ENCODE results near the gene EIF2S2. TPM values are rescaled to one million over a fixed set of nuclear protein-coding genes. Genes with fewer than 3 reads are reported as not detected.

Gene EIF2S2
- total RNA-seq, 1 donor from 2014 or later = 65.3 TPM

DNA sequence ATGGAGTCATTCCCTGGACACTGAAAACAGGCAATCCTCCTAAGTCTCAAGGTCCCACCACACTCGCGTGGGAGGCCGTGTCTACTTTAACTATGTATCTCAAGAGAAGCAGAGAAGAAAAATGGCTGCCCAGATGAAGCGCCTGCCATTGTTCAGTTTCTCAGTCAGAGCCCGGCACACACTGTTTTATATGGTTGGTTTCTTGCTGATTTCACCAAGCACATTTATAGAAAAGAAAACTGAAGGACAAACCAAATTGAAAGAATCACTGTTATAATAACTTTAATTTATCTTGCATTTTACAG is 22.9 kb downstream of the EIF2S2 start:
- no peak for DNase-seq (ENCODE audit: low spot score)

DNA sequence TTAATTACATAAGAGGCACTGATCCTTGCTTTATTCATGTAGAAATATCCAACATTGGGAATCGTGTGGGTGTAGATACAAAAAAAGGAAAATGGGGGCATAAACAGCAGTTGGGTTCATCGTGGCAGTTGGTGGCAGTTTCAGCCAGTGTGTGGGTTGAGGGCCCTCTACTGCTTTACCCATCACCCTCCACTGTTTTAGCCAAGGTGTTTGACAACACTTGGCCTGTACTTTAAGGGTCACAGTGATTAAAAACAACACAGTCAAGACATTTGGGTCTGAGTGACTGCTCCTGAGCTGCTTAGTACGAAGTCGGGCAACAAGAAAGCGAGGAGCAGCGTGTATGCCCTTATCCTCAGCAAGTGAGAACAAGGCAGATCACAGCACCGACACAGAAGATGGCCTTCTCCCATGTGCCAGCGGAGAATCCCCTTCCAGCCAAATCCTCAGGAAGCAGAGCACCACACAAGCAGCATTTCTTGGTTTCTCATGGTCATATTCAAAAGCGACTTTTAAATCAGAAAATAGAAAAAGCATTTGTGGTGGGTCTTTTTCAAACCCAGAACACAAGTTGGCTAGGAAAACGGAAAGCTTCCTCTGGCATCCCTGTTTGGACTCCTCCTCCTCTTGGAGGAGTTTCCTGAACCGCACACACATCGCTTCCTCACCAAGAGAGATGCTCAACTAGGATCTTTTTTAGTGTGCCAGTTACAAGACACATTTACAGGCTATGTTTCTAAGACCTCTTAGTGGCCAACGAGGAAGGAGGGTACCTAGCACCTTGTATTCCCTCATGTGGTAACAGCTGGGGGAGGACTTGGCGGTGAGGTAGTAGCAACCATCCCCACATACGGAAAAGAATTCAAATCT is 23.5 kb downstream of the EIF2S2 start:
- DNase-seq (ENCODE audit: low spot score) = no peak

DNA sequence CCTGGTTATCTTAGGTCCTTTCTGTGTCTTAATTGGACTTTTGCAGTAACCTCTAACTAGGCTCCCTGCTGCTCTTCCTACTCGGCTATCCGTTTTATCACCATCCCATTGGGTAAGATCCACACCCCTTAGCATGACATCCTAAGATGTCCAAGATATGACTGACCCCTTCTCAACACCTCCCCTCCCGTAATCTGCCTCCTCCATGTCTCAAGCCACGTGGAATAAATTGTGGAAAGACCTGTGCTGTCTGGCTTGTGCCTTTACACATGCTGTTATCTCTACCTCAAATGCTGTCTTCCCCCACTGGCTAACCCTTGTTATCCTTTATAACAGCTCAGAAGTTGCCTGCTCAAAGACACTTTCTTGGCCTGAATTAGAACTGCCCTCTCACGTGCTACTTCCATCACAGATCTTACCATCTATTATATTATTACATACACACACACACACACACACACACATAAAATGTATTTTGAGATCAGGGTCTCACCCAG is 26.5 kb downstream of the EIF2S2 start:
- no peak for DNase-seq (ENCODE audit: low spot score)

DNA sequence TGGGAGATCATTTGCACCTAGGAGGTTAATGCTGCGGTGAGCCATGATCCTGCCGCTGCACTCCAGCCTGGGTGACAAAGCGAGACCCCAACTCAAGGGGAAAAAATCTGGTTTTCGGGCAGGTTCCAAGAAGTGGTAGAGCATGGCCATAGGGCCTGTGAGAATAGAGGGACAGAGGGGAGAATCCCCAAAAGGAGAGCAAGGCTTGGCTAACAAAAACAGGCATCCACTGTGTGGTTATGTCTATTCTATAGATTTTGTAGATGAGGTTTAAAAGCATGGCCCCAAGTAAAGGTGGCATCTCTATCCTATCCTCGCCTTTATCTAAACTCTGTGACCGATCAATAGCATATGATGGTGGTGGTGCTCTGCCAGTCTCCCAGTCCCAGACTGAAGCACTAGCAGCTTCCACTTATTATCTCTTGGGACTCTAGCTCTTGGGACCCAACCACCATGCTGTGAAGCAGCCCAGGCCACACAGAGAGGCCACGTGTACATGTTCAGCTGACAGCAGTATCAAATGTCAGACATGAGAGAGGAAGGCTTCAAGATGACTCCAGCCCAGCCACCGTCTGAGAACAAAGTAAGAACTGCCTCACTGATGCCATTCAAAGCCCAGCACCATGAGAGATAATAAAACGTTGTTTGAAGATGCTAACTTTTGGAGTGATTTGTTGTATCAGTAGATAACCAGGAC is 27.7 kb downstream of the EIF2S2 start:
- no peak for DNase-seq (ENCODE audit: low spot score)

DNA sequence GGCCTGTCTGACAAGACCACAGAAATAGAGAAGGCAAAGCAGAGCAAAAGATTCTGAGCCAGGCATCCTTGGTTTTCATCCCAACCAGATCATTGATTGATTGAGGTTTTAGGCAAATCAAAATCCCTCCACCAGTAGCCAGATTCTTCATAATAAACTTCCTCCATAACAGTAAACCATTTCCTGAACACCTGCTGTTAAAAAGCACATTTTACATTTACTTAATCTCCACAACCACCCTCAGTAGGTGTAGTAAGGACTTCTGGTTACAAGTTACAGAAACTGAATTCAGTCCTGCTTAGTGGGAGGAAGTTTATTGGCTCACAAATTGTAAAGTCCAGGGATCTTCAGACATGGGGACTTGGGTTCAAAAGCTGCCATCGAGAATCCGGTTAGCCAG is 28.3 kb downstream of the EIF2S2 start:
- DNase-seq (ENCODE audit: low spot score) = no peak

DNA sequence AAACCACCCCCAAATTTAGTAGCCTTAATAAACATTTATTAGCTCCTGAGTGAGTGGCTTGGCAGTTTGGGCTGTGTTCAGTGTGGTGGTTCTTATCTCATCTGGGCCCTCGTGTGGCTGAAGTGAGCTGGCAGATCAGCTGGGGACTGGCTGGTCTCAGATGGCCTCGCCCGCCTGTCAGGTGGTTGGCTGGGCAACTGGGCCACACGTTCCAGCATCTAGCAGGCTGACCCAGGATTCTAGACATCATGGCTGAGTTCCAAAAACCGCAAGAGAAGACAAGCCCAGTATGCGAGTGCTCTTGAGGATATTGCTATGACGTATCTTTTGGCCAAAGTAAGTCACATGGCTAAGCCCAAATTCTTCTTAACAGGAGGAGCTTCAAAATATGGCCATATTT is 28.9 kb downstream of the EIF2S2 start:
- DNase-seq (ENCODE audit: low spot score) = peak; percentile 80

DNA sequence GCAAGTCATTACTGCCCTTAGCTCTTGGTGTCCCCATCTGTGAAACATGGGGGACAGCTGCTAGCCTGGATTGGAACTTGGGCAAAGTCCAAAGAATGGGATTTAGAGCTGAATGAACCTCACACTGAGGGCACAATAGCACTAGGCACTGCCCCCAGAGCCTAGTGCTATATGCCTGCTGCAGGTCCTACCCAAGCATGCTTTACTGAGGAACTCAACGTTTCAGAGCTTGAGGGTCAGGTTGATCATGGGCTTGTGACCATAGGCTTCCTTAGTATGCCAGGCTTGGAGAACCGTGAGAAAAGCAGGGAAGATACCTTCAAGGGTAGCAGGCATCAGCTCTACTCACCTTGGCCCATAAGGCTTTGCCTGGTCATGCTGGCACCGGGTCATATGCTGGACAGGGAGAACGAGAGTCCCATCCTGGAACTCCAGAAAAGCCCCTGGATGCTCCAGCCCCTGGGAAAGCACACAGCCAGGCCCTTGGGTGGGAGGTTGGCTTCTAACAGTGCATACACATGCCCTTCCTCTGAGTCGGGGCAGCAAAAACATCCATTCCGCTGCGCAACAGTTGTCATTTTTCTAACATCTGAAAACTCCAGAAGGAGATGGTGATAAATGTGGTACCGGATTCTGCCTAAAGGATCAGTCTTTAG is 29.7 kb downstream of the EIF2S2 start:
- DNase-seq (ENCODE audit: low spot score) = no peak

DNA sequence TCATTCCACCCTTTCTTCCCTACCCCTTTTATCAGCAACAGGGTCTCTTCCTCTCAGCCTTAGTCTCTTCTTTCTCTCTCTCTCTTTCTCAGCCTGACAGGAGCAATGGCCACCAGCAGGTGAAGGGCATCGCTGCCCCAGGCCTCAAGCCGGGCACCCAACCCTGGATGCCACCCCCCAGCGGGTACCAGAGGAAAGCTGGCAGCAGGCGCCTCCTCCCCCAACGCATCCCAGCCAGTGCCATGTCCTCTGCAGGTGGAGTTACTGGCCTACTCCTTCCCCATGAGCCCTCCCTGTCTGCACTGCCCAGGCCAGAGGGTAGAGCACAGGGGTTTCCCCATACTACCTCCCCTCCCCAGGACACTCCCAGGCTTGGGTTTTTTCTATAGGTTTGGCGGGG is 32.2 kb downstream of the EIF2S2 start:
- DNase-seq (ENCODE audit: low spot score) = no peak

DNA sequence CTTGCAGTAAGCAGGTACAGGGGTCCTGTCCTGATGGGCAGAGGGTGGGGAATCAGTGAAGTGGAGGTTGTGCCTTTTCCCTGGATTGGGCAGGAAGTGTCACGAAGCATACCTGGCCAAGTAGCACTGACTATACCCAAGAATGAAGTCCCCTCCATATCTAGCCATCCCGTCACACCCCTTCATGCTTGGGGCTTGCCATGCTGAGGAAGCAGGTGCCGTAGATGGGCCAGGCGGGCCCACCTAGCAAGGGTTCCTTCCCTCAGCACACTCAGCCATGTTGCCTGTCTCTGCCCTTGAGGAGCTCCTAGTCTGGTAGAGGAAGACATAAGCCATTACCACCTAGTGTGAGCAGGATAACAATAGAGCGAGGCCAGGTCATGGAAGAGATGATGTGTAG is 33.5 kb downstream of the EIF2S2 start:
- no peak for DNase-seq (ENCODE audit: low spot score)

DNA sequence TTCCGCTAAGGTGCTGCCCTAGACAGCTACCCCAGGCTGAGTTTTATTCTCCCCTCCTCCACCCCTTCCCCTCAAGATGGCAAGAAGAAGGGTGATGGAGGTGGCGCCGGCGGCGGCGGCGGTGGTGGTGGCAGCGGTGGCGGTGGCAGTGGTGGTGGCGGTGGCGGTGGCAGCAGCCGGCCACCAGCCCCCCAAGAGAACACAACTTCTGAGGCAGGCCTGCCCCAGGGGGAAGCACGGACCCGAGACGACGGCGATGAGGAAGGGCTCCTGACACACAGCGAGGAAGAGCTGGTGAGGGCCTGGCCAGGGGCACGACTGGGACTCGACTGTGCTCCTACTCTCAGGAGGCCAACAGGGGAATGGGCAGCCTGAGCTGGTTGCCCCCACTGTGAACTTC is 35.1 kb downstream of the EIF2S2 start:
- no peak for DNase-seq (ENCODE audit: low spot score)

DNA sequence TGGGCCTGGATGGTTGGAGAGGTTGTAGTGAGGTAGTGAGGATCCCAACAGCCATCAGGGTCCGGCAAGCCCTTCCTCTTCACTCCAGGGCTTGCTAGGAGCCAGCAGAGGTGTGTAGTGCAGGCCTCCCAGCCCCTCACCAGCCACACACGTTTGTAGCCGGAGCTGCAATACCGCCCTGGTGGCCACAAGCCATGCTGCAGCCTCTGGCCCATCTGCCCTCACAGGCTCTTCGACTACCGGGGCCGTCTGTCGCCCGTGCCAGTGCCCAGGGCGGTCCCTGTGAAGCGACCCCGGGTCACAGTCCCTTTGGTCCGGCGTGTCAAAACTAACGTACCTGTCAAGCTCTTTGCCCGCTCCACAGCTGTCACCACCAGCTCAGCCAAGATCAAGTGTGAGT is 36.4 kb downstream of the EIF2S2 start:
- no peak for DNase-seq (ENCODE audit: low spot score)

DNA sequence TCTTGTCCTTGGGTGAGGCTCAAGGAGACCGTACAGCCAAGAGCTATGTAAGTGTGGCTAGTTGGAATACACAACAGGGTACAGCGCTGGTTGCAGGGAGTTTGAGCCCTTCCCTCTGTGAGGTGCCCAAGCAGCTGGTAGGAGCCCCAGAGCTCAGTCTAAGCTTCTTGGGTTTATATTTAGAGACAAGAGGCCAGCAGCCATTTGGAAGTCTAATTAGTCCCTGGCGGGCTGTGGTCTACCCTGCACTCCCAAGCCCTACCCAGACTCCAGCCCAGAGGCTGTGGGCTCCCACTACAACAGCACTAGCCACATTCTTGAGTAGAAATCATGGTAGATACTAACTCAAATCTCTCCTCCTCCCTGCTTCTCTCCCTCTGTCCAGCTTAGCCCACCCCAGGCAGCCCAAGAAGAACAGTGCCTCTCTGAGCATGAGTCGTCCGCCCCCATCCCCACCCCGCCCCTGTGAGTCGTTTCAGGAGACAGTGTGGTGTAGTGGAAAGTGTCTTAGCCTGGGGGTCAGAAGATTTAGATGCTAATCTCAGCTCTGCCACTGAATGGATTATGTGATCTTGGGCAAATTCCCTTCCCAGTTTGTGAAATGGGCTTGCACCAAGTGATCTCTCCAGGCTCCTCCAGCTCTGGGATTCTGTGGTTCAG is 37.8 kb downstream of the EIF2S2 start:
- no peak for DNase-seq (ENCODE audit: low spot score)

DNA sequence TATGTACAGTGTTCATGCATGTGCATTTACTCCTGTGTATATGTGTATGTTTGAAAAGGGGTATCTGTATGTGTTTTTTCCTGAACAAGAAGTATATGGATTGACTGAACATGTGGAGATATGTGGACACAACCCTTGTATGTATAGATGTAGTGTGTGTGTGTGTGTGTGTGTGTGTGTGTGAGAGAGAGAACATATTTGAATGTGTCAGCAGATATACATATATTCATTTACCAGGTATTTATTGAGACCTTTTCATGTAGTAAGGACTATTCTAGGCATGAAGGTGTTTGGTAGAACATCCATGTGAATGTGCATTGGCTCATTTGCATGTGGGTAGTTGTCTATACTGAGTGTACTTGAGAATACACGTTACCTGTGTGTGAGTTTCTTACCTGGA is 39.3 kb downstream of the EIF2S2 start:
- no peak for DNase-seq (ENCODE audit: low spot score)

DNA sequence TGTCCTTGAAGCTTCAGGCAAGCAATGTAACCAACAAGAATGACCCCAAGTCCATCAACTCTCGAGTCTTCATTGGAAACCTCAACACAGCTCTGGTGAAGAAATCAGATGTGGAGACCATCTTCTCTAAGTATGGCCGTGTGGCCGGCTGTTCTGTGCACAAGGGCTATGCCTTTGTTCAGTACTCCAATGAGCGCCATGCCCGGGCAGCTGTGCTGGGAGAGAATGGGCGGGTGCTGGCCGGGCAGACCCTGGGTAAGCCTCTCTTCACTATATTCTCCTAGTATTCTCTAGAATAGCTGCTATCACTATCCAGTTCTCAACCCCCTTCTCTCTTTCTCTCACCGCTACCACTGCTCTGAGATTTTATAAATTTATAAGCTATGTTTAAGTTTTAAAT is 40.0 kb downstream of the EIF2S2 start:
- DNase-seq (ENCODE audit: low spot score) = no peak

DNA sequence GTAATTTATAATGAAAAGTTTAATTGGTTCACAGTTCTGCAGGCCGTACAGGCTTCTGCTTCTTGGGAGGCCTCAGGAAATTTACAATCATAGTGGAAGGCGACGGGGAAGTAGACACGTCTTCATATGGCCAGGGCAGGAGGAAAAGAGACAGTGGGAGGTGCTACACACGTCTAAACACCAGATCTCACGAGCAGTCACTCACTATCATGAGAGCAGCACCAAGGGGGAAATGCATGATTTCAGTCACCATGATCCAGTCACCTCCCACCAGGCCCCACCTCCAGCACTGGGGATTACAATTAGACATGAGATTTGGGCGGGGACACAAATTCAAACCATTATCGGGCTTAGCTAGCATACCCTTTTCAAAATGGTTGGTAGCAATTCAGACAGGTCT is 41.2 kb downstream of the EIF2S2 start:
- no peak for DNase-seq (ENCODE audit: low spot score)

DNA sequence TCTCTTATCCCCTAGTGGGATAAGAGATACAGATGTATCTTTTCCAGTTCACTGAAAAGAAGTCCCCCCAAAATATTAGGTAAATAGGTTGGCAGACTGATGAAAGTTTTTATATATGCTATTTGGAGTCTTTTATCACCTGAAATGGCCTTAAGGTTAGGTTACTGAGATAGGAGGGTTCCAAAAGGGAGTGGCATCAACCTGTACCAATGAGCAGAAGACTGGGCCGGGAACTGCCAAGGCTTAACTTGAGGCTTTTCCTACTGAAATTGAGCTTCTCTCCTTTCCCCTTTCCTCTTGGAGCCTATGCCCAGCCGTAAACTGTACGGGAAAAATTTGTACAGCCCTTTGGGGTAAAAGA is 42.0 kb downstream of the EIF2S2 start:
- no peak for DNase-seq (ENCODE audit: low spot score)

DNA sequence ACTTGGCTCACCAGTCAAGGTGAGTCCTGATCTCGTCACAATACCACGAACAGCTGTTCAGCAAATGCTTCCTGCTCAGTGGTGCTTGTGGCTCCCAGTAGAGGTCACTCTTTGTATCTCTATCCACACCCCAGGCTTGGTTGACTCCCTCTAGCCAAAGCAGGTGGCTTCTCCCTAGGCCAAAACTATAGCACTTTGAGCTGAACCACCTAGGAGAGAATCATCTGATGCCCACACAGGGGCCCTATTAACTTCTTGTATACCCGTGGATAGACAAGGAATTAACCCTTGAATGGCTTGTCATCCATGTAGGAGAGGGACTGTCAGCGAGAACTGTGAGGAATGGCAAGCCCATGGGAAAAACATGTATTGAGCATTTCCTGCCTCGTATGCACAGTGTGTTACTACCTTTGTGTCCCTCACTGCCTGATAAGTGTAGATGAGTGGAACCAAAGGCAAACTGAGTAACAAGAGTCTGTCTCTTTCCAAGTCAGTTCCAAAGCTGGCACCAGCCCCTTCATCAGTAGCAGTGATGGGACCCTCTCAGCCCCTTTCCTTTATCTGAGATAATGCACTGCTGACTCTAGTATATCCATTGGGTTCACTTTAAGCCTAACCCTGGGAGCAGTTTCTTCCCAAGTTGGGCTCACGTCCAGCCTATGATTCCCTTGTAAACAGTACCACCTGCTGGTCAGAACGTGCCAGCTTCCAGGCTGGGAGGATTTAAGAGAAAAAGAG is 42.5 kb downstream of the EIF2S2 start:
- peak; percentile 83 for DNase-seq (ENCODE audit: low spot score)

DNA sequence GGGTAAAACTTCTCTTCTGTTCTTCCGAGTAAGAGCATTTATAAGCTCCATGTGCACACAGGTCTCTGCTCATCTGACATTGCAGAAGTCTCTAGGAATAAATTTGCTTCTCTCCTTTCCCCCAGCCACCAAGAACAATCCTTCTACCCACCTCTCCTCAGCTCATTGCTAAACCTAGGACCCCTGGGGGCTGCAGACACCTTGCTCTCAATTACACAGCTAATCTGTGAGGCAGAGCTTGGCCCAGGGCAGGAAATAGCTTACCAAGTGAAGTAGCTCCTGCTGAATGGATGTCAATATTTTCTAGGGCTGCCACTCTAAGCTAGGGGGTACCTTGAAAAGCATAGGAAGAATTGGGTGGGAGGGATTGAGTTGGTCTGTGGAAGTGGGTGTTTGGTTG is 44.0 kb downstream of the EIF2S2 start:
- DNase-seq (ENCODE audit: low spot score) = no peak

DNA sequence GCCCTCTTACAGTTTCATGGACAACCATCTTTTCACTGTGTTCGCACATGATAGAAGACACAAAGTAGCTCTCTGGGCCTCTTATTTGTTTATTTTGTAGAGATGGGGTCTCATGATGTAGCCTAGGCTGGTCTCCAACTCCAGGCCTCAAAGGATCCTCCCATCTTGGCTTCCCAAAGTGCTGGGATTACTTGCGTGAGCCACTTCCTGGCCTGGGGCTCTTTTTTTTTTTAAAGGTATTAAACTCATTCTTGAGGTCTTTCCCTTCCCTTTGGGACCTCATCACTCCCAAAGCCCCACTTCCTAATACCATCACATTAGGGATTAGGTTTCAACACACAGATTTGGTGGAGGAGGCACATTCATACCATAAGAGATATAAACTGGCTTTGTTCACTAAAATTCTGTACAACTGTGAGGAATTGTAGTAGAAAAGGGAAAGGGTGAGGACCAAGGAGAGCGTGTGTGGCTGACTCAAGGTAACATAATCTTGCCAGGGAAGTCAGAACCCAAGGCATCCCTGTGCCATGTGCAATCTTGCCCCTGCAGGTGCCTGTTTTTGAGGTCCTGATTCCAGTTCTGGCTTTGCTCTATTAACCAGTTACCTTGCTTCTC is 45.5 kb downstream of the EIF2S2 start:
- DNase-seq (ENCODE audit: low spot score) = no peak

DNA sequence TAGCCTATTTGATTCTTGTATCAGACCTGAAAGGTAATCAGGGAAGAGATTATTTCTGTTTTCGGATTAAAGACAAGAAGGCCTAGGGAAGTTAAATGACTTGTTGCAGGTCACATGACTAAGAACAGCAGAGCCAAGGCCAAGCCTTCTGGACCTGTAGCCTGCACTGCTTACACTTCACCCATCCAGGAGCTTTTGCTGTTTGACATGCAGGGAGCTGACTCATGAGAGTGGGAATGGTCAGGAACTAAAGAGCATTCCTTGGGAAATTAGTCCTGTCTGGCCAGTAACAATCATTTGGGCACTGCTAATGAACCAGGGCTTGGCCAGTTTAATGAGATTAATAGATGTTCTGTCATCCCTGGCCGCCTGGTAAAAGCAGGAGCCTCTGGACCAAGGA is 46.8 kb downstream of the EIF2S2 start:
- no peak for DNase-seq (ENCODE audit: low spot score)

DNA sequence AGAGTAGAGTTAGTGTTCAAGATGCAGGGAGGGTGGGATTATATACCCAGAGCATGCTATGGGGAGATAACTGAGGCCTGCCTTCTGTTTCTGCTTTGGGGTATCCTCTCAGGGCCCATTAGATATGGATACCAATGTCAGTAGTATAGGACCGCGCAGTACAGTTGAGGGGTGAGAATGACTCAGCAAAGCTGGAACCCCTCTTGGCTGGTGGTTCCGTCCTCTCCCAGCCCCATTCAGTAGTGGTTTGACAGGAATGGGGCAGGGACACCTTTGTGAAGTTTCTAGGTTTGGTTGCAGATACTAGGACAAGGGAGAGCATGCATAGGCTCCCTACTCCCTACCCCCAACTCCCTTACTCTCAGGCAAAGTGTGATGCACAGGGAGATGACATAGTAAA is 47.8 kb downstream of the EIF2S2 start:
- no peak for DNase-seq (ENCODE audit: low spot score)

All from ureter (tissue), 1 donor.